Duodenal mucosa (tissue), 2 donors: ENCODE results near the gene SMPD1.

Source experiments
- H3K27ac ChIP-seq: one replicate; pipeline ENCODE4 v1.7.0; 2013; ENCODE audit warnings: low read depth, low read length
- H3K27me3 ChIP-seq, 2 donors: one replicate each; pipeline ENCODE4 v1.7.0; 2013; ENCODE audit warnings: low read length in 2 of 2, control low read depth in 1 of 2; ENCODE audit not compliant: insufficient read depth in 2 of 2, control insufficient read depth in 1 of 2
- H3K36me3 ChIP-seq, 2 donors: one replicate each; pipeline ENCODE4 v1.7.0; 2013; ENCODE audit warnings: low read length in 2 of 2, control low read depth in 1 of 2; ENCODE audit not compliant: insufficient read depth in 2 of 2, control insufficient read depth in 1 of 2
- H3K4me1 ChIP-seq, 2 donors: one replicate each; pipeline ENCODE4 v1.7.0; 2013; ENCODE audit warnings: low read length in 2 of 2, control low read depth in 1 of 2; ENCODE audit not compliant: insufficient read depth in 2 of 2, control insufficient read depth in 1 of 2
- H3K4me3 ChIP-seq, 2 donors: one replicate each; pipeline ENCODE4 v1.7.0; 2013; ENCODE audit warnings: low read length in 2 of 2, low read depth in 1 of 2
- H3K9ac ChIP-seq, 2 donors: one replicate each; pipeline ENCODE4 v1.7.0; 2013; ENCODE audit warnings: low read length in 2 of 2, low read depth in 1 of 2
- H3K9me3 ChIP-seq, 2 donors: one replicate each; pipeline ENCODE4 v1.7.0; 2013; ENCODE audit warnings: low read length in 2 of 2, control low read depth in 1 of 2; ENCODE audit not compliant: control insufficient read depth in 1 of 2

Gene SMPD1

GRCh38 chr11:6413791-6414201, 23.5 kb downstream of the SMPD1 start:
- Histone ChIP-seq H3K27me3 (no peaks in the 10 kb centered on the region), H3K27ac (no peak overlapping the region), H3K4me1 (peaks cover 0 to 7% of the 10 kb centered on the region in 2 donors), H3K9me3 (no peaks in the 10 kb centered on the region), H3K4me3 (no peak overlapping the region), H3K9ac (no peak overlapping the region), H3K36me3 (peaks cover 0 to 5% of the 10 kb centered on the region in 2 donors)

- no peak overlapping the region for H3K9ac ChIP-seq
- H3K27ac ChIP-seq = no peak overlapping the region
Observed at GRCh38 chr11:6414874-6415328, 24.6 kb downstream of the SMPD1 start.

GRCh38 chr11:6415797-6416196, 25.5 kb downstream of the SMPD1 start:
- Histone ChIP-seq H3K36me3 (peaks cover 0 to 3% of the 10 kb centered on the region in 2 donors), H3K4me3 (no peak overlapping the region), H3K9ac (no peak overlapping the region), H3K4me1 (peaks cover 4 to 13% of the 10 kb centered on the region in 2 donors), H3K27ac (no peak overlapping the region), H3K27me3 (peaks cover 0 to 7% of the 10 kb centered on the region in 2 donors), H3K9me3 (no peaks in the 10 kb centered on the region)

More at GRCh38 chr11:6414874-6415328, 24.6 kb downstream of the SMPD1 start:
- H3K27me3 ChIP-seq = peaks cover 0 to 4% of the 10 kb centered on the region in 2 donors
- H3K36me3 ChIP-seq = peaks cover 0 to 5% of the 10 kb centered on the region in 2 donors
- no peaks in the 10 kb centered on the region for H3K9me3 ChIP-seq
- peaks cover 4 to 12% of the 10 kb centered on the region in 2 donors for H3K4me1 ChIP-seq
- H3K4me3 ChIP-seq = no peak overlapping the region

- Histone ChIP-seq H3K9me3 (no peaks in the 10 kb centered on the region), H3K36me3 (no peaks in the 10 kb centered on the region), H3K27ac (no peak overlapping the region), H3K4me1 (peaks cover 4 to 13% of the 10 kb centered on the region in 2 donors), H3K27me3 (peaks cover 0 to 7% of the 10 kb centered on the region in 2 donors), H3K9ac (peak overlapping the region in 1 of 2 donors; percentile 10), H3K4me3 (peak overlapping the region; percentile 65 to 77)
Observed at GRCh38 chr11:6417907-6418556, 27.8 kb downstream of the SMPD1 start.

- Histone ChIP-seq H3K27ac (no peak overlapping the region), H3K9me3 (no peaks in the 10 kb centered on the region), H3K9ac (peak overlapping the region; percentile 10 to 27), H3K4me1 (peaks cover 4 to 13% of the 10 kb centered on the region in 2 donors), H3K4me3 (peak overlapping the region; percentile 65 to 77), H3K27me3 (peaks cover 0 to 7% of the 10 kb centered on the region in 2 donors), H3K36me3 (no peaks in the 10 kb centered on the region)
Observed at GRCh38 chr11:6418557-6419008, 28.3 kb downstream of the SMPD1 start.

- peak within 1 kb of the TSS; percentile 61 to 68 for H3K9ac ChIP-seq
- peaks cover 4 to 13% of the 10 kb centered on the region in 2 donors for H3K4me1 ChIP-seq
Observed at GRCh38 chr11:6419009-6419631, 28.8 kb downstream of the SMPD1 start, which contains the start of gene APBB1. Gene APBB1 (minus strand): TSS chr11:6419094. CDS start chr11:6411347, 7,747 bp downstream.

GRCh38 chr11:6420677-6421076, 30.4 kb downstream of the SMPD1 start:
- Histone ChIP-seq H3K27ac (no peak overlapping the region), H3K9me3 (no peaks in the 10 kb centered on the region), H3K4me3 (no peak overlapping the region), H3K27me3 (peaks cover 0 to 11% of the 10 kb centered on the region in 2 donors), H3K9ac (no peak overlapping the region), H3K36me3 (no peaks in the 10 kb centered on the region), H3K4me1 (peaks cover 4 to 6% of the 10 kb centered on the region in 2 donors)

More at GRCh38 chr11:6419009-6419631, 28.8 kb downstream of the SMPD1 start, which contains the start of gene APBB1:
- no peaks in the 10 kb centered on the region for H3K9me3 ChIP-seq
- no peaks in the 10 kb centered on the region for H3K36me3 ChIP-seq
- peak within 1 kb of the TSS; percentile 65 to 77 for H3K4me3 ChIP-seq
- peak within 1 kb of the TSS; percentile 66 for H3K27ac ChIP-seq
- peaks cover 0 to 8% of the 10 kb centered on the region in 2 donors for H3K27me3 ChIP-seq

- Histone ChIP-seq H3K9ac (no peak overlapping the region), H3K27me3 (peaks cover 0 to 4% of the 10 kb centered on the region in 2 donors), H3K27ac (no peak overlapping the region), H3K9me3 (no peaks in the 10 kb centered on the region), H3K4me3 (no peak overlapping the region), H3K4me1 (no peaks in the 10 kb centered on the region), H3K36me3 (no peaks in the 10 kb centered on the region)
Observed at GRCh38 chr11:6427516-6427915, 37.2 kb downstream of the SMPD1 start.

GRCh38 chr11:6431861-6432260, 41.6 kb downstream of the SMPD1 start:
- no peak overlapping the region for H3K9ac ChIP-seq
- H3K4me1 ChIP-seq = no peaks in the 10 kb centered on the region
- H3K36me3 ChIP-seq = no peaks in the 10 kb centered on the region
- no peak overlapping the region for H3K4me3 ChIP-seq
- no peak overlapping the region for H3K27ac ChIP-seq
- no peaks in the 10 kb centered on the region for H3K27me3 ChIP-seq
- H3K9me3 ChIP-seq = no peaks in the 10 kb centered on the region

- H3K4me3 ChIP-seq = no peak overlapping the region
- no peak overlapping the region for H3K9ac ChIP-seq
- H3K36me3 ChIP-seq = no peaks in the 10 kb centered on the region
Observed at GRCh38 chr11:6433998-6434660, 43.9 kb downstream of the SMPD1 start.

More at GRCh38 chr11:6433998-6434660, 43.9 kb downstream of the SMPD1 start:
- Histone ChIP-seq H3K9me3 (no peaks in the 10 kb centered on the region), H3K27ac (no peak overlapping the region), H3K27me3 (no peaks in the 10 kb centered on the region), H3K4me1 (peaks cover 0 to 9% of the 10 kb centered on the region in 2 donors)
